Fibroblast of lung (primary cell): ENCODE measurements around the gene HABP2.

Experiments used
- CTCF ChIP-seq, 2 donors: IDR thresholded peaks in 1 of 2; conservative IDR thresholded peaks in 1 of 2; 1 replicate in 1 of 2; 2 replicates in 1 of 2; pipeline ENCODE4 v1.5.1; 2011 to 2012; ENCODE audit warnings: low read length in 2 of 2, control low read depth in 1 of 2, inconsistent platforms in 1 of 2, low read depth in 1 of 2, mild to moderate bottlenecking in 1 of 2
- EZH2 ChIP-seq: IDR thresholded peaks from 2 replicates; pipeline ENCODE4 v1.5.1; 2012; ENCODE audit warnings: low read length, control low read depth, mild to moderate bottlenecking; ENCODE audit errors: missing control alignments

GRCh38 chr10:113613427-113613826 lies 60.6 kb downstream of the HABP2 start:
- TF ChIP-seq EZH2 (no peak), CTCF (conservative IDR thresholded peaks at IDR 0.05 in 1 of 2, IDR thresholded peaks at IDR 0.05 in 1 of 2; ENCODE audit: low read depth in 1 of 2, low read length in 2 of 2) (no peak)
